ENCODE results near the gene DNER. TPM values are rescaled to one million over a fixed set of nuclear protein-coding genes. Genes with fewer than 3 reads are reported as not detected.

DNER gene
- total and polyA plus RNA-seq, 2 experiments from 2014 or later, result 4.7 to 8.8 TPM

- Mint-ChIP-seq H3K27me3 (ENCODE audit: insufficient read depth, low read depth, poor library complexity) (peaks cover 3% of the 10 kb centered on the region), H3K36me3 (ENCODE audit: low read depth) (no peaks in the 10 kb centered on the region), H3K27ac (no peak overlapping the region), H3K9me3 (no peaks in the 10 kb centered on the region; the same call in 2 of the 3 replicates), H3K4me3 (no peak overlapping the region), H3K4me1 (peaks cover 21% of the 10 kb centered on the region)
- Histone ChIP-seq H3K27ac (ENCODE audit: low read depth) (no peak overlapping the region), H3K4me3 (no peak overlapping the region), H3K79me2 (replicated peaks; ENCODE audit: insufficient read depth) (no peaks in the 10 kb centered on the region), H3F3A (replicated peaks; ENCODE audit: low read depth) (no peaks in the 10 kb centered on the region), H2AFZ (no peak overlapping the region), H3K27me3 (ENCODE audit: insufficient read depth) (no peaks in the 10 kb centered on the region), H3K4me1 (ENCODE audit: insufficient read depth) (peaks cover 6% of the 10 kb centered on the region), H4K20me1 (replicated peaks; ENCODE audit: insufficient read depth) (no peaks in the 10 kb centered on the region), H3K36me3 (ENCODE audit: insufficient read depth) (no peaks in the 10 kb centered on the region), H3K4me2 (no peak overlapping the region), H3K9me2 (ENCODE audit: insufficient read depth) (0 out of 2 replicates have a peak, but pooled peaks cover 4% of the 10 kb centered on the region)
- ATAC-seq, result no peak
- TF ChIP-seq REST (IDR thresholded peaks at IDR 0.05; ENCODE audit: unreplicated experiment), result no peak
- TF ChIP-seq EZH2 (IDR thresholded peaks at IDR 0.05; ENCODE audit: low read depth, unreplicated experiment), result no peak
- no peak for TF ChIP-seq ZNF331 (CRISPR knock-in tag; IDR thresholded peaks at IDR 0.05; ENCODE audit: low read depth)
- TF ChIP-seq ZNF462 (CRISPR knock-in tag; IDR thresholded peaks at IDR 0.05), result no peak
- no peak for TF ChIP-seq EZH2phosphoT487 (IDR thresholded peaks at IDR 0.05; ENCODE audit: unreplicated experiment)
- no peak for TF ChIP-seq JUNB (IDR thresholded peaks at IDR 0.05; ENCODE audit: unreplicated experiment)
- TF ChIP-seq STAT1 (IDR thresholded peaks at IDR 0.05; ENCODE audit: unreplicated experiment), result no peak
- no peak for TF ChIP-seq ZNF114 (CRISPR knock-in tag; IDR thresholded peaks at IDR 0.05)
- TF ChIP-seq NANOG (IDR thresholded peaks at IDR 0.05; ENCODE audit: borderline replicate concordance), result no peak
- TF ChIP-seq, protein P1, sequence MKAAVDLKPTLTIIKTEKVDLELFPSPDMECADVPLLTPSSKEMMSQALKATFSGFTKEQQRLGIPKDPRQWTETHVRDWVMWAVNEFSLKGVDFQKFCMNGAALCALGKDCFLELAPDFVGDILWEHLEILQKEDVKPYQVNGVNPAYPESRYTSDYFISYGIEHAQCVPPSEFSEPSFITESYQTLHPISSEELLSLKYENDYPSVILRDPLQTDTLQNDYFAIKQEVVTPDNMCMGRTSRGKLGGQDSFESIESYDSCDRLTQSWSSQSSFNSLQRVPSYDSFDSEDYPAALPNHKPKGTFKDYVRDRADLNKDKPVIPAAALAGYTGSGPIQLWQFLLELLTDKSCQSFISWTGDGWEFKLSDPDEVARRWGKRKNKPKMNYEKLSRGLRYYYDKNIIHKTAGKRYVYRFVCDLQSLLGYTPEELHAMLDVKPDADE (IDR thresholded peaks at IDR 0.05), result no peak
- TF ChIP-seq, protein P2, sequence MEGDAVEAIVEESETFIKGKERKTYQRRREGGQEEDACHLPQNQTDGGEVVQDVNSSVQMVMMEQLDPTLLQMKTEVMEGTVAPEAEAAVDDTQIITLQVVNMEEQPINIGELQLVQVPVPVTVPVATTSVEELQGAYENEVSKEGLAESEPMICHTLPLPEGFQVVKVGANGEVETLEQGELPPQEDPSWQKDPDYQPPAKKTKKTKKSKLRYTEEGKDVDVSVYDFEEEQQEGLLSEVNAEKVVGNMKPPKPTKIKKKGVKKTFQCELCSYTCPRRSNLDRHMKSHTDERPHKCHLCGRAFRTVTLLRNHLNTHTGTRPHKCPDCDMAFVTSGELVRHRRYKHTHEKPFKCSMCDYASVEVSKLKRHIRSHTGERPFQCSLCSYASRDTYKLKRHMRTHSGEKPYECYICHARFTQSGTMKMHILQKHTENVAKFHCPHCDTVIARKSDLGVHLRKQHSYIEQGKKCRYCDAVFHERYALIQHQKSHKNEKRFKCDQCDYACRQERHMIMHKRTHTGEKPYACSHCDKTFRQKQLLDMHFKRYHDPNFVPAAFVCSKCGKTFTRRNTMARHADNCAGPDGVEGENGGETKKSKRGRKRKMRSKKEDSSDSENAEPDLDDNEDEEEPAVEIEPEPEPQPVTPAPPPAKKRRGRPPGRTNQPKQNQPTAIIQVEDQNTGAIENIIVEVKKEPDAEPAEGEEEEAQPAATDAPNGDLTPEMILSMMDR (conservative IDR thresholded peaks at IDR 0.05; ENCODE audit: low read depth in 2 of 2), result no peak
- no peak for TF ChIP-seq POLR2AphosphoS5 (IDR thresholded peaks at IDR 0.05; ENCODE audit: low read depth)
- TF ChIP-seq CREB1 (CRISPR knock-in tag; IDR thresholded peaks at IDR 0.05; ENCODE audit: low read depth), result no peak
- no peak for DNase-seq (ENCODE audit: low spot score)
These were observed 59.9 kb downstream of the DNER start for GRCh38 chr2:229654437-229654836.

Data from GM23338 (cell line).